ES-I3 (cell line): Measurements from ENCODE around the gene OSCP1.

Source experiments
- H3K36me3 ChIP-seq: 2 replicates; pipeline ENCODE4 v1.6.1; 2013; ENCODE audit warnings: mild to moderate bottlenecking, low read length, control low read depth, moderate library complexity; ENCODE audit not compliant: insufficient read depth
- H3K4me1 ChIP-seq: 2 replicates; pipeline ENCODE4 v1.6.1; 2013; ENCODE audit warnings: mild to moderate bottlenecking, control low read depth, low read length; ENCODE audit not compliant: insufficient read depth
- H3K9ac ChIP-seq: 2 replicates; pipeline ENCODE4 v1.6.1; 2013; ENCODE audit warnings: low read depth, mild to moderate bottlenecking, low read length, moderate library complexity
- H3K9me3 ChIP-seq: 2 replicates; pipeline ENCODE4 v1.6.1; 2013; ENCODE audit warnings: mild to moderate bottlenecking, low read length, moderate library complexity; ENCODE audit not compliant: control insufficient read depth, insufficient read depth

The OSCP1 gene

GRCh38 chr1:36382669-36383068 lies 67.6 kb downstream of the OSCP1 start:
- H3K36me3 ChIP-seq: no peaks in the 10 kb centered on the region; the same call in 1 of the 2 replicates
- no peak overlapping the region for H3K9ac ChIP-seq
- H3K4me1 ChIP-seq: peaks cover 19% of the 10 kb centered on the region
- H3K9me3 ChIP-seq: no peaks in the 10 kb centered on the region

- no peaks in the 10 kb centered on the region; the same call in 1 of the 2 replicates for H3K36me3 ChIP-seq
- H3K4me1 ChIP-seq: peaks cover 15% of the 10 kb centered on the region
- no peak overlapping the region for H3K9ac ChIP-seq
- no peaks in the 10 kb centered on the region for H3K9me3 ChIP-seq
These were observed 68.0 kb downstream of the OSCP1 start for GRCh38 chr1:36382231-36382630.

GRCh38 chr1:36381405-36381804 lies 68.8 kb downstream of the OSCP1 start:
- Histone ChIP-seq H3K36me3 (no peaks in the 10 kb centered on the region; the same call in 1 of the 2 replicates), H3K9ac (no peak overlapping the region), H3K9me3 (no peaks in the 10 kb centered on the region), H3K4me1 (peaks cover 8% of the 10 kb centered on the region; the same call in 1 of the 2 replicates)

GRCh38 chr1:36380782-36381181 lies 69.5 kb downstream of the OSCP1 start:
- Histone ChIP-seq H3K9me3 (no peaks in the 10 kb centered on the region), H3K4me1 (peaks cover 8% of the 10 kb centered on the region; the same call in 1 of the 2 replicates), H3K9ac (no peak overlapping the region), H3K36me3 (no peaks in the 10 kb centered on the region; the same call in 1 of the 2 replicates)

- peaks cover 8% of the 10 kb centered on the region; the same call in 1 of the 2 replicates for H3K4me1 ChIP-seq
- H3K9me3 ChIP-seq: no peaks in the 10 kb centered on the region
- H3K9ac ChIP-seq: no peak overlapping the region
- H3K36me3 ChIP-seq: no peaks in the 10 kb centered on the region; the same call in 1 of the 2 replicates
These were observed 70.1 kb downstream of the OSCP1 start for GRCh38 chr1:36380143-36380619.

- Histone ChIP-seq H3K36me3 (no peaks in the 10 kb centered on the region; the same call in 1 of the 2 replicates), H3K4me1 (peaks cover 27% of the 10 kb centered on the region), H3K9me3 (no peaks in the 10 kb centered on the region), H3K9ac (no peak overlapping the region)
These were observed 72.3 kb downstream of the OSCP1 start for GRCh38 chr1:36377791-36378492.

GRCh38 chr1:36372617-36373016 lies 77.6 kb downstream of the OSCP1 start:
- Histone ChIP-seq H3K4me1 (peaks cover 44% of the 10 kb centered on the region), H3K36me3 (no peaks in the 10 kb centered on the region), H3K9ac (no peak overlapping the region; the same call in 1 of the 2 replicates), H3K9me3 (no peaks in the 10 kb centered on the region)

GRCh38 chr1:36369061-36369861 lies 81.0 kb downstream of the OSCP1 start:
- Histone ChIP-seq H3K9ac (no peak overlapping the region), H3K36me3 (no peaks in the 10 kb centered on the region; the same call in 1 of the 2 replicates), H3K4me1 (peaks cover 40% of the 10 kb centered on the region)

More at GRCh38 chr1:36369061-36369861, 81.0 kb downstream of the OSCP1 start:
- H3K9me3 ChIP-seq: no peaks in the 10 kb centered on the region
